Measurements from ENCODE around the gene SEMA4C. TPM values are rescaled to one million over a fixed set of nuclear protein-coding genes. Genes with fewer than 3 reads are reported as not detected.

SEMA4C gene
- total RNA-seq, 2 experiments from 2014 or later, result 22.2 to 22.5 TPM

GRCh38 chr2:96813656-96814055 lies 56.2 kb downstream of the SEMA4C start:
- H3K36me3 Mint-ChIP-seq (ENCODE audit: low read depth), result peaks cover 19% of the 10 kb centered on the region
- POLR2A ChIA-PET, result interaction anchor here (1.3 kb wide), 1 partner anchor 51 kb away, joined by 5 read pairs; no protein-coding TSS in a partner anchor
- DNase-seq, result no peak
- H3K27me3 Mint-ChIP-seq, result no peaks in the 10 kb centered on the region
- no peaks in the 10 kb centered on the region for H3K9me3 Mint-ChIP-seq
- H3K4me1 Mint-ChIP-seq, result peaks cover 33% of the 10 kb centered on the region
- CTCF ChIA-PET, result interaction anchor here (0.6 to 1.7 kb wide), 3 partner anchors 44 to 222 kb away, joined by 4 to 5 read pairs (median 5); partner anchors contain the start of gene ANKRD39
- H3K27ac Mint-ChIP-seq, result no peak overlapping the region
- no peak overlapping the region for H3K4me3 Mint-ChIP-seq

- Mint-ChIP-seq H3K36me3 (ENCODE audit: low read depth) (peaks cover 11% of the 10 kb centered on the region), H3K27ac (no peak overlapping the region), H3K27me3 (no peaks in the 10 kb centered on the region), H3K4me3 (no peak overlapping the region), H3K9me3 (no peaks in the 10 kb centered on the region), H3K4me1 (peaks cover 28% of the 10 kb centered on the region)
- no peak for DNase-seq
- ChIA-PET CTCF (no interaction called here), POLR2A (no interaction called here)
Measured at GRCh38 chr2:96811917-96812316, 58.0 kb downstream of the SEMA4C start.

- peaks cover 15% of the 10 kb centered on the region for H3K36me3 Mint-ChIP-seq (ENCODE audit: low read depth)
- H3K4me1 Mint-ChIP-seq, result peaks cover 37% of the 10 kb centered on the region
- H3K4me3 Mint-ChIP-seq, result no peak overlapping the region
- no peaks in the 10 kb centered on the region for H3K27me3 Mint-ChIP-seq
- H3K9me3 Mint-ChIP-seq, result no peaks in the 10 kb centered on the region
- POLR2A ChIA-PET, result no interaction called here
- CTCF ChIA-PET, result no interaction called here
- H3K27ac Mint-ChIP-seq, result no peak overlapping the region
- DNase-seq, result no peak
Measured at GRCh38 chr2:96810783-96811192, 59.1 kb downstream of the SEMA4C start.

GRCh38 chr2:96809951-96810782 lies 59.7 kb downstream of the SEMA4C start:
- no peak for DNase-seq
- Mint-ChIP-seq H3K27me3 (no peaks in the 10 kb centered on the region), H3K4me3 (no peak overlapping the region), H3K9me3 (no peaks in the 10 kb centered on the region), H3K4me1 (peaks cover 32% of the 10 kb centered on the region), H3K36me3 (ENCODE audit: low read depth) (peaks cover 15% of the 10 kb centered on the region), H3K27ac (no peak overlapping the region)
- CTCF ChIA-PET, result no interaction called here
- POLR2A ChIA-PET, result interaction anchor here (1.3 kb wide), 1 partner anchor 153 kb away, joined by 4 read pairs; no protein-coding TSS in a partner anchor

Other genes starting within 250 kb of the SEMA4C start
- 10 to 100 TPM; 58.2 to 60.9 TPM for gene KANSL3, start 231.8 kb downstream of the SEMA4C start, total RNA-seq
- not detected for gene FER1L5, start 227.3 kb downstream of the SEMA4C start, total RNA-seq
- 10 to 100 TPM; 10.8 to 12.2 TPM for gene LMAN2L, start 130.0 kb downstream of the SEMA4C start, total RNA-seq
- 1 to 10 TPM; 8.6 to 9.4 TPM for gene CNNM4, start 109.2 kb downstream of the SEMA4C start, total RNA-seq
- 10 to 100 TPM; 26.6 to 28.5 TPM for gene CNNM3, start 53.8 kb downstream of the SEMA4C start, total RNA-seq
- gene ANKRD23, start 26.1 kb downstream of the SEMA4C start, total RNA-seq, result 10 to 100 TPM; 15.5 to 16.9 TPM
- 10 to 100 TPM; 44.1 to 47.7 TPM for gene ANKRD39, start 12.1 kb downstream of the SEMA4C start, total RNA-seq
- gene FAM178B, start 116.5 kb upstream of the SEMA4C start, total RNA-seq, result under 1 TPM; 0.48 to 0.65 TPM
- 10 to 100 TPM; 21.0 to 22.0 TPM for gene FAHD2B, start 224.8 kb upstream of the SEMA4C start, total RNA-seq
- 10 to 100 TPM; 45.1 to 51.1 TPM for gene ANKRD36, start 243.1 kb upstream of the SEMA4C start, total RNA-seq